K562 (cell line): ENCODE measurements around the gene FCHSD1. TPM values are rescaled to one million over a fixed set of nuclear protein-coding genes. Genes with fewer than 3 reads are reported as not detected.
A peak's percentile ranks its signal among the peaks of the same experiment; 100 is the strongest.

Experiments used
- ATAC-seq: fragments of 200-7000 bp; cut with Tn5 transposase; 3 replicates; pipeline ENCODE4 v1.9.1; 2020; ENCODE audit warnings: moderate library complexity
- BruUV-seq: library from RNA; stranded (reverse); fragments of 400-500 nt; replicated peaks from 2 replicates; lab custom pipeline; 2021; lab: Mats Ljungman, UMichigan
- CTCF ChIA-PET: fragments of 300-600 bp; formaldehyde crosslinking; extraction: SDS; loops from one replicate; lab custom pipeline; 2021; ENCODE audit warnings: low intra/inter-chr PET ratio; lab: Yijun Ruan, JAX
- POLR2A ChIA-PET: fragments of 300-600, 350-650 bp; sonication (Branson Sonifier 250); formaldehyde crosslinking; extraction: SDS; loops from one replicate; lab custom pipeline; 2021; ENCODE audit warnings: antibody characterized with exemption, inconsistent platforms; lab: Yijun Ruan, JAX
- DNase-seq, 4 experiments: peaks; one replicate each; pipeline versions ENCODE4 v3.0.0 to v3.0.0-alpha.2; 2011 to 2018; ENCODE audit warnings: low spot score in 3 of 4, mixed read lengths in 3 of 4; ENCODE audit errors: extremely low read depth in 1 of 4
- FAIRE-seq: peaks from 2 replicates; lab custom pipeline; 2011; peaks lifted over from hg19 to GRCh38; lab: Jason Lieb, UNC
- H2AFZ ChIP-seq: 2 replicates; pipeline ENCODE4 v1.6.0; 2011; ENCODE audit warnings: low read depth, low read length, control low read depth, inconsistent platforms
- H3K27ac ChIP-seq: fragments of 200-600 bp; 3 replicates; pipeline ENCODE4 v1.8.0; 2011; ENCODE audit warnings: low read depth, mild to moderate bottlenecking, control low read depth, inconsistent platforms, low read length, moderate library complexity, mixed read lengths; ENCODE audit errors: extremely low read depth
- H3K27me3 ChIP-seq, 2 experiments: fragments of 300-600 bp in 1 of 2; 2 replicates in 1 of 2; 3 replicates in 1 of 2; pipeline versions ENCODE4 v1.6.0 to v1.8.0; 2011; ENCODE audit warnings: inconsistent platforms in 2 of 2, low read length in 2 of 2, mild to moderate bottlenecking in 1 of 2, mixed read lengths in 1 of 2, moderate library complexity in 1 of 2; ENCODE audit not compliant: control insufficient read depth in 2 of 2, insufficient read depth in 2 of 2
- H3K36me3 ChIP-seq: fragments of 300-600 bp; 3 replicates; pipeline ENCODE4 v1.8.0; 2011; ENCODE audit warnings: mild to moderate bottlenecking, low read length, inconsistent platforms; ENCODE audit not compliant: control insufficient read depth, insufficient read depth
- H3K4me1 ChIP-seq, 2 experiments: fragments of 200-600 bp in 1 of 2; replicated peaks in 1 of 2; 2 replicates in 1 of 2; 3 replicates in 1 of 2; pipeline versions ENCODE4 v1.5.1 to v1.8.0; 2011; ENCODE audit warnings: inconsistent platforms in 2 of 2, low read length in 2 of 2, mild to moderate bottlenecking in 1 of 2, mixed read lengths in 1 of 2, moderate library complexity in 1 of 2; ENCODE audit not compliant: control insufficient read depth in 2 of 2, insufficient read depth in 2 of 2
- H3K4me2 ChIP-seq: 2 replicates; pipeline ENCODE4 v1.6.1; 2011; ENCODE audit warnings: low read length, control low read depth, inconsistent platforms, mixed read lengths; ENCODE audit not compliant: insufficient read depth
- H3K4me3 ChIP-seq: fragments of 200-600 bp; sonication (generic), shearing (Covaris generic); 2 replicates; pipeline ENCODE4 v1.5.1; 2016; ENCODE audit warnings: control low read depth, inconsistent platforms
- H3K79me2 ChIP-seq: fragments of 200-600 bp; 3 replicates; pipeline ENCODE4 v1.8.0; 2011; ENCODE audit warnings: low read length, inconsistent platforms; ENCODE audit not compliant: control insufficient read depth, insufficient read depth
- H3K9ac ChIP-seq, 2 experiments: 2 replicates each; pipeline versions ENCODE4 v1.6.0 to v1.6.1; 2011; ENCODE audit warnings: low read depth in 2 of 2, low read length in 2 of 2, control low read depth in 1 of 2, inconsistent platforms in 1 of 2, mild to moderate bottlenecking in 1 of 2, mixed read lengths in 1 of 2; ENCODE audit not compliant: insufficient read depth in 1 of 2
- H3K9me1 ChIP-seq: one replicate; pipeline ENCODE4 v1.6.0; 2011; ENCODE audit warnings: inconsistent platforms, mild to moderate bottlenecking, low read length, moderate library complexity; ENCODE audit not compliant: control insufficient read depth, insufficient read depth
- H3K9me3 ChIP-seq: replicated peaks from 2 replicates; pipeline ENCODE4 v1.5.1; 2011; ENCODE audit warnings: low read depth, low read length, inconsistent platforms; ENCODE audit not compliant: control insufficient read depth, insufficient read depth
- H4K20me1 ChIP-seq: replicated peaks from 2 replicates; pipeline ENCODE4 v1.6.1; 2011; ENCODE audit warnings: low read length, inconsistent platforms, mixed read lengths; ENCODE audit not compliant: control insufficient read depth, insufficient read depth
- KDM1A ChIP-seq, 2 experiments: fragments of 450-650 bp; IDR thresholded peaks; 2 replicates each; pipeline ENCODE4 v1.6.1; 2016; ENCODE audit warnings: mild to moderate bottlenecking in 2 of 2
- NCOA1 ChIP-seq: fragments of 450-650 bp; IDR thresholded peaks from 2 replicates; pipeline ENCODE4 v1.6.1; 2016; ENCODE audit warnings: low read depth
- NFIC ChIP-seq: fragments of 450-650 bp; IDR thresholded peaks from 2 replicates; pipeline ENCODE4 v1.6.1; 2017; ENCODE audit warnings: mild to moderate bottlenecking, inconsistent platforms
- NONO ChIP-seq, 2 experiments: fragments of 200-400 bp in 1 of 2; fragments of 450-650 bp in 1 of 2; formaldehyde crosslinking in 1 of 2; IDR thresholded peaks; 2 replicates each; pipeline ENCODE4 v1.6.1; 2017; ENCODE audit warnings: low read depth in 2 of 2, mild to moderate bottlenecking in 2 of 2, moderate library complexity in 2 of 2, low read length in 1 of 2
- POLR3G ChIP-seq: IDR thresholded peaks from 2 replicates; pipeline ENCODE4 v1.6.1; 2011; ENCODE audit not compliant: insufficient read length, insufficient replicate concordance; ENCODE audit errors: extremely low read depth
- RBM34 ChIP-seq: fragments of 200-400 bp; formaldehyde crosslinking; IDR thresholded peaks from 2 replicates; pipeline ENCODE4 v1.6.1; 2018; ENCODE audit warnings: low read length, borderline replicate concordance; ENCODE audit not compliant: insufficient read depth
- SMAD3 ChIP-seq: fragments of 450-650 bp; formaldehyde crosslinking; conservative IDR thresholded peaks from 2 replicates; pipeline ENCODE4 v1.4.0; 2020; ENCODE audit warnings: mild to moderate bottlenecking
- SMARCE1 ChIP-seq: fragments of 450-650 bp; IDR thresholded peaks from 2 replicates; pipeline ENCODE4 v1.7.1; 2016; ENCODE audit warnings: mild to moderate bottlenecking
- TEAD1 ChIP-seq, 2 experiments: fragments of 450-650 bp in 1 of 2; sonication (generic) in 1 of 2; formaldehyde crosslinking; IDR thresholded peaks; 2 replicates each; pipeline versions ENCODE4 v1.4.0 to v1.8.0; 2020 to 2022; ENCODE audit warnings: mild to moderate bottlenecking in 2 of 2, missing genetic modification reagents in 1 of 2
- WGBS: fragments of 100-300 bp; shearing (Covaris generic); methylation state at CpG from one replicate; pipeline ENCODE4 v1.1.6; 2016; ENCODE audit warnings: low coverage, mixed read lengths; ENCODE audit not compliant: insufficient coverage; ENCODE audit errors: missing lambda C conversion rate; 5-methylcytosine and 5-hydroxymethylcytosine counted together
- in situ Hi-C: fragments of 300-500 bp; cut with MboI; formaldehyde crosslinking; loops from 4 replicates; pipeline ENCODE4 v1.15.0; 2018; ENCODE audit warnings: inconsistent platforms, mixed read lengths
- intact Hi-C: fragments of 100-400 bp; cut with micrococcal nuclease; formaldehyde crosslinking; loops from 2 replicates; pipeline ENCODE4 v1.14.2; 2022
- polyA plus RNA-seq, 8 experiments: library from polyadenylated mRNA; depleted of rRNA in 4 of 8; stranded (reverse) in 5 of 8; unstranded in 3 of 8; fragments of >200 nt; fragmentation: Nextera tagmentation in 2 of 8; fragmentation: Illumina TruSeq in 1 of 8; extraction: Ambion mirVana in 2 of 8; extraction: Trizol in 1 of 8; gene quantifications; 2 replicates each; pipeline versions ENCODE4 v1.2.1 to v1.2.3, GENCODE V29; 2011 to 2014; ENCODE audit warnings: inconsistent platforms in 1 of 8, missing spikeins in 1 of 8
- total RNA-seq, 7 experiments: library from RNA; depleted of rRNA in 6 of 7; stranded (reverse); fragments of >200 nt in 6 of 7; fragmentation: Illumina TruSeq in 2 of 7; extraction: Trizol in 2 of 7; gene quantifications; 2 replicates each; pipeline versions ENCODE4 v1.2.1 to v1.2.3, GENCODE V29; 2011 to 2021; ENCODE audit warnings: low replicate concordance in 1 of 7
- TF ChIP-seq, protein P1 (sequence below), 2 experiments: IDR thresholded peaks; 2 replicates each; pipeline ENCODE4 v1.6.1; 2012; ENCODE audit warnings: improper control_type of control experiment in 2 of 2, low read depth in 2 of 2, low read length in 2 of 2, borderline replicate concordance in 1 of 2

The FCHSD1 gene
- total and polyA plus RNA-seq, 9 of the 15 experiments (the other 6 are each of a cell fraction or from before 2014, with no cell fraction given) = 0.35 to 37.5 (median 13.6) TPM

DNA sequence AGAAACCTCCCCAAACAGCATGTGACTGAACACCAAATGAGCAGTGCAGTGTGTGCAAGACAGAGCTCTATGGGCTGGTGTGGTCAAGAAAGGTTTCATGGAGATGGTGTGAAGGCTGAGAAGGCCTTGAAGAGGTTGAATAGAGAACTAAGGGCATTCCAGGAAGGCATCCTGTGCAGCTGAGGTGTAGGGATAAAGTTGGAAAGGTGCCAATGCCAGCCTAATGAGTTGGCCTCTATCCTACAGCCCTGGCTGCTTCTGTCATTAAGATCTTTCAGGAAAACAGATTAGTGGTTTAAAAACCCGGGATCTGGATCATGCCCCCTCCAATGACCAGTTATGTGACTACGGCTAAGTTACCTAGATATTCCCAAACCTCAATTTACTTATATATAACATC lies 18.6 kb downstream of the FCHSD1 start:
- peak overlapping the region in 1 of 2 experiments; percentile 26; a peak in 1 of 4 replicates for H3K9ac ChIP-seq
- no peak for DNase-seq
- H3K9me1 ChIP-seq = no peaks in the 10 kb centered on the region
- no peak overlapping the region for H3K4me2 ChIP-seq
- H3K36me3 ChIP-seq = peaks cover 71% of the 10 kb centered on the region
- no TSS peak for BruUV-seq
- in situ Hi-C loops (no loop called here), intact Hi-C loops (no loop called here)
- H3K4me3 ChIP-seq = no peak overlapping the region
- ChIA-PET CTCF (no interaction called here), POLR2A (interaction anchor here (1.9 kb wide), 2 partner anchors 13 to 15 kb away, joined by 8 to 9 read pairs; partner anchors contain the start of gene DIAPH1)
- no peaks in the 10 kb centered on the region for H3K9me3 ChIP-seq
- H3K27me3 ChIP-seq = no peaks in the 10 kb centered on the region
- 86% methylated on average over 2 of the region's 2 CpGs for WGBS
- H2AFZ ChIP-seq = no peak overlapping the region
- 0 out of 2 replicates have a peak, but pooled peaks cover 8% of the 10 kb centered on the region for H4K20me1 ChIP-seq
- ATAC-seq = no peak
- no peak for FAIRE-seq
- peaks cover 81% of the 10 kb centered on the region for H3K79me2 ChIP-seq
- no peak overlapping the region for H3K27ac ChIP-seq
- peaks cover 21 to 31% of the 10 kb centered on the region in 2 experiments for H3K4me1 ChIP-seq
- TF ChIP-seq NCOA1 (no peak), NFIC (peak; percentile 88)

DNA sequence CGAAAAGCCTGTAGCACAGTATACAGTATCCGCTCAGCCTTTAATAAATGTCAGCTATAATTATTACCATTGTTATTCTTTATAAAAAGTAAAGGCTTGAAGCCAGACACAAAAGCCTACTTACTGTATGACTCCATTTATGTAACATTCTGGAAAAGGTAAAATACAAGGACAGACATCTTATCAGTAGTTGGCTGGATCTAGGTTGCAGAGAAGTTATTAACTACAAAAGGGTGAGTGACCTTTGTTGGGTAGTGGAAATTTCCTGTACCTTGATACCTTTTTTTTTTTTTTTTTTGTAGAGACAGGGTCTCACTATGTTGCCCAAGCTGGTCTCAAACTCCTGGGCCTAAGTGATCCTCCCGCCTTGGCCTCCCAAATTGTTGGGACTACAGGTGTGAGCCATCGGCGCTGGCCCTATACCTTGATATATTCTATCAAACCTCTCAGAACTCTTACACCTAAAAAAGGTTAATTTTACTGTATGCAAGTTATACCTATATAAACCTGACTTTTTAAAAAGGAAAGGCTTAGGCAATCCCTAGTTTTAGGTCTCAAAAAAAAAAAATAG lies 20.6 kb downstream of the FCHSD1 start:
- intact Hi-C loops = no loop called here

More for the DNA sequence above, 20.6 kb downstream of the FCHSD1 start:
- Histone ChIP-seq H2AFZ (no peak overlapping the region), H3K9ac (no peak overlapping the region), H3K4me1 (peaks cover 11 to 25% of the 10 kb centered on the region in 2 experiments), H3K4me2 (no peak overlapping the region), H3K4me3 (no peak overlapping the region), H3K79me2 (peaks cover 61% of the 10 kb centered on the region), H3K27ac (no peak overlapping the region), H3K27me3 (no peaks in the 10 kb centered on the region), H3K9me3 (no peaks in the 10 kb centered on the region), H3K36me3 (peaks cover 91% of the 10 kb centered on the region), H3K9me1 (no peaks in the 10 kb centered on the region), H4K20me1 (no peaks in the 10 kb centered on the region)
- in situ Hi-C loops = no loop called here
- POLR2A ChIA-PET = interaction anchor here (1.0 to 1.7 kb wide), 2 partner anchors 12 to 15 kb away, joined by 3 to 4 read pairs; partner anchors contain the start of gene DIAPH1
- TF ChIP-seq TEAD1 (CRISPR knock-in tag; IDR thresholded peaks at IDR 0.05) = no peak
- TF ChIP-seq KDM1A (IDR thresholded peaks at IDR 0.05) = no peak
- TF ChIP-seq NONO (IDR thresholded peaks at IDR 0.05; ENCODE audit: low read depth in 2 of 2, low read length in 1 of 2) = no peak
- no peak for TF ChIP-seq RBM34
- no peak for TF ChIP-seq POLR3G
- no peak for TF ChIP-seq SMAD3 (CRISPR knock-in tag)
- TF ChIP-seq SMARCE1 = no peak
- TF ChIP-seq, protein P1, sequence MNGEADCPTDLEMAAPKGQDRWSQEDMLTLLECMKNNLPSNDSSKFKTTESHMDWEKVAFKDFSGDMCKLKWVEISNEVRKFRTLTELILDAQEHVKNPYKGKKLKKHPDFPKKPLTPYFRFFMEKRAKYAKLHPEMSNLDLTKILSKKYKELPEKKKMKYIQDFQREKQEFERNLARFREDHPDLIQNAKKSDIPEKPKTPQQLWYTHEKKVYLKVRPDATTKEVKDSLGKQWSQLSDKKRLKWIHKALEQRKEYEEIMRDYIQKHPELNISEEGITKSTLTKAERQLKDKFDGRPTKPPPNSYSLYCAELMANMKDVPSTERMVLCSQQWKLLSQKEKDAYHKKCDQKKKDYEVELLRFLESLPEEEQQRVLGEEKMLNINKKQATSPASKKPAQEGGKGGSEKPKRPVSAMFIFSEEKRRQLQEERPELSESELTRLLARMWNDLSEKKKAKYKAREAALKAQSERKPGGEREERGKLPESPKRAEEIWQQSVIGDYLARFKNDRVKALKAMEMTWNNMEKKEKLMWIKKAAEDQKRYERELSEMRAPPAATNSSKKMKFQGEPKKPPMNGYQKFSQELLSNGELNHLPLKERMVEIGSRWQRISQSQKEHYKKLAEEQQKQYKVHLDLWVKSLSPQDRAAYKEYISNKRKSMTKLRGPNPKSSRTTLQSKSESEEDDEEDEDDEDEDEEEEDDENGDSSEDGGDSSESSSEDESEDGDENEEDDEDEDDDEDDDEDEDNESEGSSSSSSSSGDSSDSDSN (IDR thresholded peaks at IDR 0.05; ENCODE audit: borderline replicate concordance in 1 of 2, low read depth in 2 of 2, low read length in 2 of 2) = no peak
- DNase-seq = no peak
- peak; percentile 15 for FAIRE-seq
- no peak for ATAC-seq
- CTCF ChIA-PET = no interaction called here
- 95% methylated on average over 5 of the region's 5 CpGs for WGBS
- BruUV-seq = no TSS peak
